Neural cell (in vitro differentiated cells): Measurements from ENCODE around the gene BAAT.

Source experiments
- CTCF ChIP-seq: fragments of 450-650 bp; IDR thresholded peaks from 2 replicates; pipeline ENCODE4 v1.5.1; 2014; ENCODE audit warnings: antibody characterized with exemption, mild to moderate bottlenecking, moderate library complexity; ENCODE audit not compliant: poor library complexity, severe bottlenecking
- EZH2 ChIP-seq: fragments of 200-600, 300-800 bp; shearing (Covaris generic), sonication (generic); IDR thresholded peaks from 2 replicates; pipeline ENCODE4 v1.6.1; 2014; ENCODE audit warnings: antibody characterized with exemption, low read length, borderline replicate concordance, mild to moderate bottlenecking; ENCODE audit not compliant: insufficient read depth, poor library complexity, severe bottlenecking
- POLR2AphosphoS5 ChIP-seq: IDR thresholded peaks from 2 replicates; pipeline ENCODE4 v1.6.1; 2012
- RAD21 ChIP-seq: fragments of 450-650 bp; conservative IDR thresholded peaks from 2 replicates; pipeline ENCODE4 v1.6.1; 2014; ENCODE audit warnings: antibody characterized with exemption, mild to moderate bottlenecking, moderate library complexity
- TAF1 ChIP-seq: IDR thresholded peaks from 2 replicates; pipeline ENCODE4 v1.6.1; 2012; ENCODE audit warnings: low read depth

GRCh38 chr9:101388507-101388993 lies 3.7 kb upstream of the BAAT start:
- TF ChIP-seq CTCF (no peak), POLR2AphosphoS5 (no peak), EZH2 (no peak), RAD21 (no peak), TAF1 (no peak)
